Measurements from ENCODE around the gene PROSER2.

GRCh38 chr10:11874568-11875493 lies 51.7 kb downstream of the PROSER2 start:
- TF ChIP-seq MAFK (IDR thresholded peaks at IDR 0.05; ENCODE audit: partially characterized antibody) (no peak), CHD4 (IDR thresholded peaks at IDR 0.05; ENCODE audit: borderline replicate concordance) (no peak), CTCF (IDR thresholded peaks at IDR 0.05) (no peak), TP53 (CRISPR knock-in tag; IDR thresholded peaks at IDR 0.05) (no peak; the same call in 1 of the 2 replicates), USF2 (IDR thresholded peaks at IDR 0.05) (peak; percentile 70), KDM1A (IDR thresholded peaks at IDR 0.05; ENCODE audit: low read depth) (no peak), NFE2L2 (conservative IDR thresholded peaks at IDR 0.05; ENCODE audit: low read length) (no peak), NR3C1 (IDR thresholded peaks at IDR 0.05) (no peak), MAX (IDR thresholded peaks at IDR 0.05) (peak; percentile 76), BHLHE40 (IDR thresholded peaks at IDR 0.05; ENCODE audit: low read depth, low read length) (no peak)

All from A549 (cell line).